RWPE2 (cell line): ENCODE measurements around the gene TEKT2.

Experiments used
- ATAC-seq: fragments of 200-7000 bp; cut with Tn5 transposase; 3 replicates; pipeline ENCODE4 v1.9.1; 2021; ENCODE audit warnings: low read depth
- DNase-seq: peaks from one replicate; pipeline ENCODE4 v3.0.0-alpha.2; 2020; ENCODE audit warnings: low spot score
- H3K27ac ChIP-seq: fragments of 450-650 bp; 2 replicates; pipeline ENCODE4 v1.5.1; 2017; ENCODE audit warnings: mild to moderate bottlenecking; ENCODE audit not compliant: poor library complexity, severe bottlenecking
- H3K27me3 ChIP-seq: fragments of 250-450 bp; sonication (Bioruptor Pico); 2 replicates; pipeline ENCODE4 v1.5.1; 2021; ENCODE audit warnings: mild to moderate bottlenecking, moderate library complexity; ENCODE audit not compliant: insufficient read depth, poor library complexity, severe bottlenecking
- H3K36me3 ChIP-seq: fragments of 250-450 bp; sonication (Bioruptor Pico); 2 replicates; pipeline ENCODE4 v1.5.1; 2020; ENCODE audit warnings: low read depth, mild to moderate bottlenecking, moderate library complexity
- H3K4me1 ChIP-seq: fragments of 250-450 bp; sonication (Bioruptor Pico); 2 replicates; pipeline ENCODE4 v1.5.1; 2021; ENCODE audit warnings: mild to moderate bottlenecking, moderate library complexity; ENCODE audit not compliant: insufficient read depth, poor library complexity, severe bottlenecking
- H3K4me3 ChIP-seq: fragments of 250-450 bp; sonication (Bioruptor Pico); 2 replicates; pipeline ENCODE4 v1.5.1; 2021; ENCODE audit warnings: mild to moderate bottlenecking, moderate library complexity; ENCODE audit not compliant: severe bottlenecking
- H3K9me3 ChIP-seq: fragments of 250-450 bp; sonication (Bioruptor Pico); 2 replicates; pipeline ENCODE4 v1.5.1; 2021; ENCODE audit warnings: mild to moderate bottlenecking, moderate library complexity; ENCODE audit not compliant: severe bottlenecking
- TF ChIP-seq, protein P1 (sequence below): fragments of 450-650 bp; IDR thresholded peaks from one replicate; pipeline ENCODE4 v1.5.1; 2017; ENCODE audit warnings: mild to moderate bottlenecking, moderate library complexity; ENCODE audit not compliant: poor library complexity, severe bottlenecking

TEKT2 gene

DNA sequence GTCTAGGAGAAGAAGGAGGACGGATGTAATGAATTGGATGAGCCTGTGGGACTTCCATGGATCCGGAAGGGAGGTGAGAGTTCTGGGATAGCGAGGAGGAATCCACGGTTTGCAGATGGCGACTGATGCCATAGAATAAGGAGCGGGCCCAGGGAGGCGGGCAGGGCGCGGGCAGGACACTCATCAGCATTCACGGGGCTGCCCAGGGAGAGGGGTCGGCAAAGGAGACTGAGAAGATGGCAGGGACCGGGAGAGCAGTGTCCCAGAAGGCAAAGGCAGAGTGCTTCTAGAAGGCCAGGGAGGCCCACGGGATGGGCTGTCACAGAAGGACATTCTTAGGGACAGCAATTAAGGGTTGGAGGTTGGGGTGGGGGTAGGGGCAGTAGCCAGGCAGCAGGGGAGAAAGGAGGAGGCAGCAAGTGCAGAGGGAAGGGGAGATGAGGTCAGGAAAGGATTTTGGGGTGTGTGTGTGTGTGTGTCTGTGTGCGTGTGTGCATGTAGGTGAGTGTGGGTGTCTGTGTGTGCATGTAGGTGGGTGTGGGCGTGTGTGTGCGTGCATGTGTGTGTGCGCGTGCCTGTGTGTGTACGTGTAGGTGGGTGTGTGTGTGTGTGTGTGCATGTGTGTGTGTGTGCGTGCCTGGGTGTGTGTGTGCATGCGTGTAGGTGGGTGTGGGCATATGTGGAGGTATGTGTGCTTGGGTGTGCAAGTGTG, 42.3 kb downstream of the TEKT2 start:
- Histone ChIP-seq H3K9me3 (no peaks in the 10 kb centered on the region), H3K27me3 (peaks cover 3% of the 10 kb centered on the region), H3K4me3 (no peak overlapping the region), H3K27ac (no peak overlapping the region), H3K4me1 (no peaks in the 10 kb centered on the region), H3K36me3 (no peaks in the 10 kb centered on the region)
- TF ChIP-seq, protein P1, sequence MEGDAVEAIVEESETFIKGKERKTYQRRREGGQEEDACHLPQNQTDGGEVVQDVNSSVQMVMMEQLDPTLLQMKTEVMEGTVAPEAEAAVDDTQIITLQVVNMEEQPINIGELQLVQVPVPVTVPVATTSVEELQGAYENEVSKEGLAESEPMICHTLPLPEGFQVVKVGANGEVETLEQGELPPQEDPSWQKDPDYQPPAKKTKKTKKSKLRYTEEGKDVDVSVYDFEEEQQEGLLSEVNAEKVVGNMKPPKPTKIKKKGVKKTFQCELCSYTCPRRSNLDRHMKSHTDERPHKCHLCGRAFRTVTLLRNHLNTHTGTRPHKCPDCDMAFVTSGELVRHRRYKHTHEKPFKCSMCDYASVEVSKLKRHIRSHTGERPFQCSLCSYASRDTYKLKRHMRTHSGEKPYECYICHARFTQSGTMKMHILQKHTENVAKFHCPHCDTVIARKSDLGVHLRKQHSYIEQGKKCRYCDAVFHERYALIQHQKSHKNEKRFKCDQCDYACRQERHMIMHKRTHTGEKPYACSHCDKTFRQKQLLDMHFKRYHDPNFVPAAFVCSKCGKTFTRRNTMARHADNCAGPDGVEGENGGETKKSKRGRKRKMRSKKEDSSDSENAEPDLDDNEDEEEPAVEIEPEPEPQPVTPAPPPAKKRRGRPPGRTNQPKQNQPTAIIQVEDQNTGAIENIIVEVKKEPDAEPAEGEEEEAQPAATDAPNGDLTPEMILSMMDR = no peak
- DNase-seq (no peak), ATAC-seq (no peak)

DNA sequence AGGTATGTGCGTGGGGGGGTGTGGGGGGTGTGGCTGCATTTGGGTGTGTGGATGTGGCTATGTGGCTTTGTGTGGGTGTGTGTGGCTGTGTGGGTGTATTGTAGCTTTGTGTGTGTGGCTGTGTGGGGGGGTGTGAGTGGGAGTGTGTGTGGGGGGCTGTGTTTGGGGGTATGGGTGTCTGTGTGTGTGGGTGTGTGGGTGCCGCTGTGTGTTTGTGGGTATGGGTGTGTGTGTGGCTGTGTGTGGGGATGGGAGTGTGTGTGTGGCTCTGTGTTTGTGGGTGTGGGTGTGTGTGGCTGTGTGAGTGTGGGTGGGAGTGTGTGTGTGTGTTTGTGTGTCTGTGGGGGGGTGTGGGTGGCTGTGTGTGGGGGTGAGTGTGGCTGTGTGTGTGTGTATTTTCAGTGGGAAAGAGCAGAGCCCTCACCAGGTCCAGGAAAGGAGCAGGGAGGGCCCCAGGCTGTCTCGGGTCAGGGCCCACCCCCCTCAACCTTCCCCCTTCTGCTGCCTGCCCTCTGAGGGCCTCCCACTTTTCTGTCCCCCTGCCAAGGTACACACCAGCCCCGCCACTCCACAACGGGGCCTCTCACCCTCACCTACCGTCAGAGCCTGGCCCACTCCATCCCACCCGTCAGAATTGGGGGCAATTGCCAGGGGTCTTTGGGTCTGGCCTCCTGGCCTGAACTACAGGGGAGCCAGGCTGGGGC, 43.1 kb downstream of the TEKT2 start:
- Histone ChIP-seq H3K4me3 (no peak overlapping the region), H3K27ac (no peak overlapping the region), H3K36me3 (no peaks in the 10 kb centered on the region), H3K4me1 (no peaks in the 10 kb centered on the region), H3K9me3 (no peaks in the 10 kb centered on the region), H3K27me3 (peaks cover 3% of the 10 kb centered on the region)
- ATAC-seq (no peak), DNase-seq (no peak)
- TF ChIP-seq, protein P1 = no peak

GRCh38 chr1:36128126-36128904, 44.4 kb downstream of the TEKT2 start:
- H3K4me3 ChIP-seq = no peak overlapping the region
- no peak overlapping the region for H3K27ac ChIP-seq
- H3K4me1 ChIP-seq = peaks cover 1% of the 10 kb centered on the region
- H3K9me3 ChIP-seq = no peaks in the 10 kb centered on the region
- DNase-seq = no peak
- ATAC-seq = no peak; the same call in 2 of the 3 replicates
- peaks cover 3% of the 10 kb centered on the region for H3K27me3 ChIP-seq
- no peaks in the 10 kb centered on the region for H3K36me3 ChIP-seq
- TF ChIP-seq, protein P1 = no peak

GRCh38 chr1:36128905-36129206, 45.0 kb downstream of the TEKT2 start:
- no peak for DNase-seq
- Histone ChIP-seq H3K27me3 (peaks cover 3% of the 10 kb centered on the region), H3K27ac (no peak overlapping the region), H3K4me1 (peaks cover 6% of the 10 kb centered on the region), H3K9me3 (no peaks in the 10 kb centered on the region), H3K4me3 (no peak overlapping the region), H3K36me3 (no peaks in the 10 kb centered on the region)
- no peak for ATAC-seq
- TF ChIP-seq, protein P1 = no peak
